Glutamatergic neuron (in vitro differentiated cells): ENCODE results near the gene RAPGEF5. TPM values are rescaled to one million over a fixed set of nuclear protein-coding genes. Genes with fewer than 3 reads are reported as not detected.
A peak's percentile ranks its signal among the peaks of the same experiment; 100 is the strongest.

Source experiments
- DNase-seq: peaks from one replicate; pipeline ENCODE4 v3.0.0; 2022
- H3K27ac Mint-ChIP-seq: one replicate; pipeline ENCODE4 v1.8.0; 2020; ENCODE audit warnings: mild to moderate bottlenecking, mixed read lengths, inconsistent platforms; ENCODE audit not compliant: unreplicated experiment
- H3K27me3 Mint-ChIP-seq: one replicate; pipeline ENCODE4 v1.8.0; 2020; ENCODE audit warnings: mild to moderate bottlenecking, moderate library complexity, mixed read lengths, inconsistent platforms; ENCODE audit not compliant: unreplicated experiment
- H3K36me3 Mint-ChIP-seq: one replicate; pipeline ENCODE4 v1.8.0; 2020; ENCODE audit warnings: mild to moderate bottlenecking, mixed read lengths, inconsistent platforms; ENCODE audit not compliant: unreplicated experiment
- H3K4me1 Mint-ChIP-seq: one replicate; pipeline ENCODE4 v1.8.0; 2020; ENCODE audit warnings: mild to moderate bottlenecking, low read depth, mixed read lengths, inconsistent platforms; ENCODE audit not compliant: unreplicated experiment
- H3K4me3 Mint-ChIP-seq: one replicate; pipeline ENCODE4 v1.8.0; 2020; ENCODE audit warnings: mild to moderate bottlenecking, mixed read lengths, inconsistent platforms; ENCODE audit not compliant: unreplicated experiment
- H3K9me3 Mint-ChIP-seq: one replicate; pipeline ENCODE4 v1.8.0; 2020; ENCODE audit warnings: mild to moderate bottlenecking, moderate library complexity, mixed read lengths, inconsistent platforms; ENCODE audit not compliant: unreplicated experiment
- total RNA-seq: library from RNA; stranded (reverse); fragmentation: NEBNext Ultra II Directional; extraction: Animal tissue kit (Norgen Biotek cat#: 25700); gene quantifications from one replicate; pipeline ENCODE4 v1.2.1, GENCODE V29; 2021; ENCODE audit not compliant: unreplicated experiment
- TF ChIP-seq, protein P1 (sequence below): fragments of 200-600 bp; sonication (generic); IDR thresholded peaks from one replicate; pipeline ENCODE4 v1.5.0; 2021; ENCODE audit not compliant: partially characterized antibody, unreplicated experiment

RAPGEF5 gene
- total RNA-seq, 1 donor from 2014 or later: 169 TPM

DNA sequence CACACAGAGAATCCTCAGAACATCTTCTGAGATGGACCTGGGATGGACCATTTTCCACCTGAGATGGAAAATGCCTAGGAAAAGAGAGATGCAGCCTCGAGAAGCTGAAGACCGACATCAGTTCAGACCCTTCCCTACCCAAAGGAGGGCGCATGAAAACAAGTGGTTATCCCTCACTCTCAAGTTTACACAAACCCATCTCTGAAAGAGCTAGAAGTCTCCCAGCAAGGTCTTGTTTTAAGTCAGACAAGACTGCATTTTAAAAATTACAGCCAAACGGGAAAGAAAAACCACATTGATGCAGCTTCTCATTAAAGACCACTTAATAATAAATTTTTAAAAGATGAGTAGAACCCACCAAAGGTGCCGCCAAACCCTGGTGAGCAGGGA is 1.3 kb downstream of the RAPGEF5 start:
- no peak overlapping the region for H3K27ac Mint-ChIP-seq
- peaks cover 7% of the 10 kb centered on the region for H3K9me3 Mint-ChIP-seq
- TF ChIP-seq, protein P1, sequence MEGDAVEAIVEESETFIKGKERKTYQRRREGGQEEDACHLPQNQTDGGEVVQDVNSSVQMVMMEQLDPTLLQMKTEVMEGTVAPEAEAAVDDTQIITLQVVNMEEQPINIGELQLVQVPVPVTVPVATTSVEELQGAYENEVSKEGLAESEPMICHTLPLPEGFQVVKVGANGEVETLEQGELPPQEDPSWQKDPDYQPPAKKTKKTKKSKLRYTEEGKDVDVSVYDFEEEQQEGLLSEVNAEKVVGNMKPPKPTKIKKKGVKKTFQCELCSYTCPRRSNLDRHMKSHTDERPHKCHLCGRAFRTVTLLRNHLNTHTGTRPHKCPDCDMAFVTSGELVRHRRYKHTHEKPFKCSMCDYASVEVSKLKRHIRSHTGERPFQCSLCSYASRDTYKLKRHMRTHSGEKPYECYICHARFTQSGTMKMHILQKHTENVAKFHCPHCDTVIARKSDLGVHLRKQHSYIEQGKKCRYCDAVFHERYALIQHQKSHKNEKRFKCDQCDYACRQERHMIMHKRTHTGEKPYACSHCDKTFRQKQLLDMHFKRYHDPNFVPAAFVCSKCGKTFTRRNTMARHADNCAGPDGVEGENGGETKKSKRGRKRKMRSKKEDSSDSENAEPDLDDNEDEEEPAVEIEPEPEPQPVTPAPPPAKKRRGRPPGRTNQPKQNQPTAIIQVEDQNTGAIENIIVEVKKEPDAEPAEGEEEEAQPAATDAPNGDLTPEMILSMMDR: no peak
- no peaks in the 10 kb centered on the region for H3K4me1 Mint-ChIP-seq
- peaks cover 7% of the 10 kb centered on the region for H3K36me3 Mint-ChIP-seq
- H3K27me3 Mint-ChIP-seq: peaks cover 6% of the 10 kb centered on the region
- no peak for DNase-seq
- H3K4me3 Mint-ChIP-seq: peak overlapping the region; percentile 66

GRCh38 chr7:22354462-22354861 is 2.5 kb downstream of the RAPGEF5 start:
- peaks cover 7% of the 10 kb centered on the region for H3K36me3 Mint-ChIP-seq
- H3K27ac Mint-ChIP-seq: no peak overlapping the region
- no peaks in the 10 kb centered on the region for H3K4me1 Mint-ChIP-seq
- H3K9me3 Mint-ChIP-seq: peaks cover 7% of the 10 kb centered on the region
- no peak overlapping the region for H3K4me3 Mint-ChIP-seq
- H3K27me3 Mint-ChIP-seq: peaks cover 6% of the 10 kb centered on the region
- DNase-seq: no peak
- TF ChIP-seq, protein P1: no peak

- Mint-ChIP-seq H3K9me3 (peaks cover 7% of the 10 kb centered on the region), H3K27me3 (peaks cover 5% of the 10 kb centered on the region), H3K4me3 (no peak overlapping the region), H3K27ac (no peak overlapping the region), H3K36me3 (peaks cover 7% of the 10 kb centered on the region), H3K4me1 (no peaks in the 10 kb centered on the region)
- no peak for DNase-seq
- TF ChIP-seq, protein P1: no peak
Measured at GRCh38 chr7:22352887-22353286, 4.1 kb downstream of the RAPGEF5 start.

- Mint-ChIP-seq H3K36me3 (peaks cover 7% of the 10 kb centered on the region), H3K27me3 (no peaks in the 10 kb centered on the region), H3K4me3 (no peak overlapping the region), H3K9me3 (peaks cover 7% of the 10 kb centered on the region), H3K4me1 (no peaks in the 10 kb centered on the region), H3K27ac (no peak overlapping the region)
- DNase-seq: no peak
- TF ChIP-seq, protein P1: no peak
Measured at GRCh38 chr7:22351878-22352277, 5.1 kb downstream of the RAPGEF5 start.

DNA sequence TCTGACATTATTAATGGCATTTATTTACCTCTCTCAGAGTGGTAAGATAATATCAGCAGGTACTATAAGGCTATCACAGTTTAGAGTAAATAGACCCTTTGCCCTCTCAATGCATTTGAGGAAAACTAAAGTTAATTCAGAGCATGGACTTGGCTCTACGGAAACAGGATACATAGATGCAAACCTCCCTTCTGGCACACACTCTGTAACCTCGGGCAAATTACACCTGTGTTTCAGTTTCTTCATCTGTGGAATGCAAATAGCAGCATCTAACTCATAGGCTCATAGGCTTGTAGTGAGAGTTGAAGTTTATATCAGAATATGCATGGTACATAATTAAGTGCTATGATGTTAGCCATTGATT is 5.6 kb downstream of the RAPGEF5 start:
- Mint-ChIP-seq H3K36me3 (peaks cover 7% of the 10 kb centered on the region), H3K9me3 (peaks cover 7% of the 10 kb centered on the region), H3K27me3 (no peaks in the 10 kb centered on the region), H3K4me1 (no peaks in the 10 kb centered on the region), H3K27ac (no peak overlapping the region), H3K4me3 (no peak overlapping the region)
- TF ChIP-seq, protein P1: no peak
- DNase-seq: no peak
